ENCODE data around the gene PDE4D. TPM values are rescaled to one million over a fixed set of nuclear protein-coding genes. Genes with fewer than 3 reads are reported as not detected.

PDE4D gene
- total RNA-seq, 1 experiment from 2014 or later: 3.3 TPM

- TF ChIP-seq, protein P1, sequence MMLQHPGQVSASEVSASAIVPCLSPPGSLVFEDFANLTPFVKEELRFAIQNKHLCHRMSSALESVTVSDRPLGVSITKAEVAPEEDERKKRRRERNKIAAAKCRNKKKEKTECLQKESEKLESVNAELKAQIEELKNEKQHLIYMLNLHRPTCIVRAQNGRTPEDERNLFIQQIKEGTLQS (CRISPR knock-in tag; conservative IDR thresholded peaks at IDR 0.05): no peak
- TF ChIP-seq, protein P2, sequence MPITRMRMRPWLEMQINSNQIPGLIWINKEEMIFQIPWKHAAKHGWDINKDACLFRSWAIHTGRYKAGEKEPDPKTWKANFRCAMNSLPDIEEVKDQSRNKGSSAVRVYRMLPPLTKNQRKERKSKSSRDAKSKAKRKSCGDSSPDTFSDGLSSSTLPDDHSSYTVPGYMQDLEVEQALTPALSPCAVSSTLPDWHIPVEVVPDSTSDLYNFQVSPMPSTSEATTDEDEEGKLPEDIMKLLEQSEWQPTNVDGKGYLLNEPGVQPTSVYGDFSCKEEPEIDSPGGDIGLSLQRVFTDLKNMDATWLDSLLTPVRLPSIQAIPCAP (CRISPR knock-in tag; IDR thresholded peaks at IDR 0.05): no peak
- TF ChIP-seq ZNF219 (CRISPR knock-in tag; IDR thresholded peaks at IDR 0.05; ENCODE audit: borderline replicate concordance): no peak
These were observed 829.2 kb downstream of the PDE4D start (continued) for GRCh38 chr5:59064293-59064692.

- TF ChIP-seq NFYB (CRISPR knock-in tag; conservative IDR thresholded peaks at IDR 0.05; ENCODE audit: low read depth) (no peak), SOX15 (CRISPR knock-in tag; IDR thresholded peaks at IDR 0.05) (no peak), NR1H2 (CRISPR knock-in tag; IDR thresholded peaks at IDR 0.05) (no peak), FOXJ3 (CRISPR knock-in tag; IDR thresholded peaks at IDR 0.05; ENCODE audit: borderline replicate concordance) (no peak), ZNF396 (CRISPR knock-in tag; IDR thresholded peaks at IDR 0.05; ENCODE audit: borderline replicate concordance) (no peak), RORB (CRISPR knock-in tag; IDR thresholded peaks at IDR 0.05) (no peak), ZMAT4 (CRISPR knock-in tag; IDR thresholded peaks at IDR 0.05) (no peak), FOXP4 (CRISPR knock-in tag; IDR thresholded peaks at IDR 0.05) (no peak), MLX (CRISPR knock-in tag; IDR thresholded peaks at IDR 0.05) (no peak), CREM (CRISPR knock-in tag; IDR thresholded peaks at IDR 0.05) (no peak), ATF6 (CRISPR knock-in tag; IDR thresholded peaks at IDR 0.05) (no peak)
- TF ChIP-seq, protein P3, sequence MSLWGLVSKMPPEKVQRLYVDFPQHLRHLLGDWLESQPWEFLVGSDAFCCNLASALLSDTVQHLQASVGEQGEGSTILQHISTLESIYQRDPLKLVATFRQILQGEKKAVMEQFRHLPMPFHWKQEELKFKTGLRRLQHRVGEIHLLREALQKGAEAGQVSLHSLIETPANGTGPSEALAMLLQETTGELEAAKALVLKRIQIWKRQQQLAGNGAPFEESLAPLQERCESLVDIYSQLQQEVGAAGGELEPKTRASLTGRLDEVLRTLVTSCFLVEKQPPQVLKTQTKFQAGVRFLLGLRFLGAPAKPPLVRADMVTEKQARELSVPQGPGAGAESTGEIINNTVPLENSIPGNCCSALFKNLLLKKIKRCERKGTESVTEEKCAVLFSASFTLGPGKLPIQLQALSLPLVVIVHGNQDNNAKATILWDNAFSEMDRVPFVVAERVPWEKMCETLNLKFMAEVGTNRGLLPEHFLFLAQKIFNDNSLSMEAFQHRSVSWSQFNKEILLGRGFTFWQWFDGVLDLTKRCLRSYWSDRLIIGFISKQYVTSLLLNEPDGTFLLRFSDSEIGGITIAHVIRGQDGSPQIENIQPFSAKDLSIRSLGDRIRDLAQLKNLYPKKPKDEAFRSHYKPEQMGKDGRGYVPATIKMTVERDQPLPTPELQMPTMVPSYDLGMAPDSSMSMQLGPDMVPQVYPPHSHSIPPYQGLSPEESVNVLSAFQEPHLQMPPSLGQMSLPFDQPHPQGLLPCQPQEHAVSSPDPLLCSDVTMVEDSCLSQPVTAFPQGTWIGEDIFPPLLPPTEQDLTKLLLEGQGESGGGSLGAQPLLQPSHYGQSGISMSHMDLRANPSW (CRISPR knock-in tag; conservative IDR thresholded peaks at IDR 0.05; ENCODE audit: low read depth): no peak
- H3K4me1 Mint-ChIP-seq: peaks cover 10% of the 10 kb centered on the region
- peaks cover 3% of the 10 kb centered on the region; the same call in 1 of the 2 replicates for H3K9me3 Mint-ChIP-seq
- ChIA-PET POLR2A (no interaction called here), CTCF (no interaction called here)
- DNase-seq (ENCODE audit: low spot score): no peak
- no peak overlapping the region for H3K27ac Mint-ChIP-seq
- no peak for ATAC-seq
- peaks cover 7% of the 10 kb centered on the region for H3K27me3 Mint-ChIP-seq (ENCODE audit: low read depth)
- no peaks in the 10 kb centered on the region for H3K36me3 Mint-ChIP-seq
- H3K4me3 Mint-ChIP-seq: no peak overlapping the region
These were observed 830.4 kb downstream of the PDE4D start for GRCh38 chr5:59062986-59063683.
